Mucosa of stomach (tissue), 1 donor: ENCODE measurements around the gene ITGB2.

Experiments
- H3K27me3 ChIP-seq: one replicate; pipeline ENCODE4 v1.7.0; 2013; ENCODE audit warnings: mild to moderate bottlenecking, low read length; ENCODE audit not compliant: control insufficient read depth, insufficient read depth
- H3K36me3 ChIP-seq: one replicate; pipeline ENCODE4 v1.7.0; 2013; ENCODE audit warnings: low read length; ENCODE audit not compliant: control insufficient read depth, insufficient read depth
- H3K4me1 ChIP-seq: one replicate; pipeline ENCODE4 v1.7.0; 2013; ENCODE audit warnings: mild to moderate bottlenecking, low read length; ENCODE audit not compliant: control insufficient read depth, insufficient read depth
- H3K4me3 ChIP-seq: one replicate; pipeline ENCODE4 v1.7.0; 2013; ENCODE audit warnings: low read length
- H3K9ac ChIP-seq: one replicate; pipeline ENCODE4 v1.7.0; 2013; ENCODE audit warnings: mild to moderate bottlenecking, low read length, moderate library complexity
- H3K9me3 ChIP-seq: one replicate; pipeline ENCODE4 v1.7.0; 2013; ENCODE audit warnings: mild to moderate bottlenecking, low read length, moderate library complexity; ENCODE audit not compliant: control insufficient read depth
- donor health status: Pancreatic carcinoma.

Gene ITGB2

DNA sequence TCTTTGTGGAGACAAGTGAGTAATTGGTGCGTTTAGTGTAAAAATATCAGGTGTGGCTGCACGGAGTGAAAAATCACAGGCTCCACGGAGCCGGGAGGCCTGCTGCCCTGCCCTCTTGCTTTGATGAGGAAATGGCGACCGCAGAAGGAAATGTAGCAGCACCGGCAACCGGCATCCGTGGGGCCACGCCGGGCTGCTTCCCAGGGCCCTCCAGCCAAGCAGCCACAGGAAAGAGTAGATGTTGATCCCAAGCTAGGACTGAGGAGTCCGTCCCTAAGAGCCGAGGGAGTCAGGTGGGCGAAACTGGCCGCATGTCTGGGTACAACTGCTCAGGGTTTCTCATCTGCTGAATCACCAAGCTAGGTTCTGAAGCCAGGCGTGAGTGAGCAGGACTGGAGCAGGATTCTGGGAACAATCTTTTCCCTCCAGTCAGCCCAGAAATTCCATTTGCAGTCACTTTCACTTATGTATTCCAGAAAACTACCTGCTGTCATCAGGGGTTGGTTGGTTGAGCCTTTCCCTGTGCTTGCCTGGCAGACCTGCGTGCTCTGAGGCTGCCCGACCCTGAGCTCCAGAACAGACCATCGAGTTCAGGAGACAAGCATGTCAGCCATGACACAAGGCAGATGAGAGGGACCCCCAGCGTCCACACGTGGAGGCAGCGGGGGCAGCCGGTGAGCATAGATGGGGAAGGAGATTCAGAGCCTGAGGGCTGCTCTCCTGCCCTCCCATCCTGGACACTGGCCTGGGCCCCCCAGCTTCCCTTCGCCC, 5.8 kb upstream of the ITGB2 start:
- Histone ChIP-seq H3K9me3 (no peaks in the 10 kb centered on the region), H3K9ac (no peak overlapping the region), H3K36me3 (no peaks in the 10 kb centered on the region), H3K4me1 (peaks cover 10% of the 10 kb centered on the region), H3K27me3 (peaks cover 37% of the 10 kb centered on the region), H3K4me3 (no peak overlapping the region)

DNA sequence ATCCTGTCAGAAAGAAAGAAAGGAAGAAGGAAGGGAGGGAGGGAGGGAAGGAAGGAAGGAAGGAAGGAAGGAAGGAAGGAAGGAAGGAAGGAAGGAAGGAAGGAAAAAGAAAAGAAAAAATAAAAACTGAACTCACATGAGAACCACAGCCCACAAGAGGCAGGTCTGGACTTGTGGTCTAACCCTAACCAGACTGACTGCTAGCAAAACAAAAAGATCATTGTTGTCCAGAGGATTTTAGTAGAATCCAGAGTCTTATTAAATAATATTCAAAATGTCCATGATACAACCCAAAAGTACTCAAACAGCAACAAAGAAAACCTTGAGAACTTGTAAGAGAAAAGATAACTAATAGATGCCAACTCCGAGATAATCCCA, 4.7 kb upstream of the ITGB2 start:
- peaks cover 36% of the 10 kb centered on the region for H3K27me3 ChIP-seq
- no peak overlapping the region for H3K9ac ChIP-seq
- no peaks in the 10 kb centered on the region for H3K9me3 ChIP-seq
- H3K36me3 ChIP-seq, result no peaks in the 10 kb centered on the region
- peaks cover 5% of the 10 kb centered on the region for H3K4me1 ChIP-seq
- H3K4me3 ChIP-seq, result no peak overlapping the region

DNA sequence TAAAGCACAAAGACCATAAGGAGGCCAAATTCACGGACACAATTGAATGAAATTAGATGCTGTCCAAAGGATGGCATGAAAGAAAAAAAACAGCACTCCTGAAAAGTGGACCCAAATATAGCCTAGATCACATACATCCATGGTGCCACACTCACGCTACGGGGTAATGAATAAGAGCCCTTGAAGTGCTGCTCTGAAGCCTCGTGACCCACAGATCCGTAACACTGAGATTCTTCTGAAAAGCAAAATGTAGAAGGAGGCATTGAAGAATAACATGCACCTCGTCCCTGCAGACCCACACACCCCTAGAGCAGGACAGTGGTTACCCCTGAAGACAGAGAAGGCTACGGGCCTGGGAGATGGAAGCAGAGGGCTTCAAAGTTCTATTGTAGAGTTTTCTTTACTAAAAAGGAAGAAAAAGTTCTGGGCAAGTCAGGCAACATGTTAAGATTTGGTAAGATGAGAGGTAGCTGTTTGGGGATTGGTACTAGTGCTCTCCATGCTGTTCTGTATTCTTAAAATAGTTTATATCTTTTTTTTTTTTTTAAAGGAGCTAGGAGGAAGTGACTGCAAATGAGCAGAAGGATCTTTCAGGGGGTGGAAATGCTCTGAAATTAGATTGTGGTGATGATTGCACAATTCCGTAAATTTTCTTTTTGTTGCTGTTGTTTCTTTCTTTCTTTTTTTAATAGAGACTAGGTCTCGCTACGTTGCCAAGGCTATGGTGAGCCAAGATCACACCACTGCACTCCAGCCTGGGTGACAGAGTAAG, 4.1 kb upstream of the ITGB2 start:
- Histone ChIP-seq H3K36me3 (no peaks in the 10 kb centered on the region), H3K4me1 (peaks cover 5% of the 10 kb centered on the region), H3K27me3 (peaks cover 36% of the 10 kb centered on the region), H3K9ac (no peak overlapping the region), H3K9me3 (no peaks in the 10 kb centered on the region), H3K4me3 (no peak overlapping the region)

DNA sequence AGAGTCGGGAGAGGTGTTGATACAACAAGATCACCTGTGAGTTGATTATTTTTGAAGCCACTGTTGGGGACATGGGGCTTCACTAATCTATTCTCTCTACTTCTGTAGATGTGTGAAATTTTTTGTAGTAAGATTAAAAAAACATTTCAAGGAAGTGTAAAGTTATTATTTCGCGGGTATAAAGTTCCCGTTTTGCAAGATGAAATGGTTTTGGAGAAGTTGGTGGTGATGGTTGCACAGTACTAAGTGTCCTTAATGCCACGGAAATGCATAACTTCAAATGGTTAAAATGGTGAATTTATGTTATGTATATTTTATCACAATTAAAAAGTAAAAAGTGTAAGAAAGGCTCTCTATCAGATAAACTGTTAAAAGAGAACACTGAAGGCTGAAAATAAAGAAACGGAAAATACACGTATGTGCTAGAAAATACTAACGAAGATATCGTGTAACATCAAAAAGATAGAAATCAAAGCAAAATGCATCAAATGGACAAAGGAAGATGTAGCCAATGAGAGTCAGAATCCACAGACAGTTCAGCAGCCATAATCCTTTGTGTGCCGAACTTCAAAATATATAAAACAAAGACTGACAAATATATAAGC, 2.9 kb upstream of the ITGB2 start:
- Histone ChIP-seq H3K4me3 (no peak overlapping the region), H3K27me3 (peaks cover 40% of the 10 kb centered on the region), H3K9ac (no peak overlapping the region)

DNA sequence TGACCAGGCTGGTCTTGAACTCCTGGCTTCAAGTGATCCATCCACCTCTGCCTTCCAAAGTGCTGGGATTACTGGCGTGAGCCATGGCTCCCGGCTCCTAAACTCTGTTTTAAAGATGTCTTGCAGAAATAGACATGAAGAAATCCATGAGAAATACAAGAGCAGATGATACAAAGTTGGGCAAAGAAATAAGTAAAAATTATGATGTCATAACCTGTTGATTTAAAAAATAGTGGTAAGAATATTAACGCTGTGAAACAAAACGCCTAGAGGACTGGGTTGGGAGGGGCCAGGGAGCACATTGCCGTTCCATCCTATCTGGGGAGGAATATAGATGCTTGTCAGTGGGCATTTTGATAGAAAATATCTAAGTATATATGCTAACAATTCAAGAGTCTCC, 1.2 kb upstream of the ITGB2 start:
- H3K36me3 ChIP-seq, result no peaks in the 10 kb centered on the region
- H3K27me3 ChIP-seq, result peaks cover 41% of the 10 kb centered on the region
- no peak overlapping the region for H3K9ac ChIP-seq
- no peaks in the 10 kb centered on the region for H3K4me1 ChIP-seq
- no peaks in the 10 kb centered on the region for H3K9me3 ChIP-seq
- H3K4me3 ChIP-seq, result no peak overlapping the region

More for the DNA sequence above, 2.9 kb upstream of the ITGB2 start:
- Histone ChIP-seq H3K9me3 (no peaks in the 10 kb centered on the region), H3K4me1 (peaks cover 5% of the 10 kb centered on the region), H3K36me3 (no peaks in the 10 kb centered on the region)

DNA sequence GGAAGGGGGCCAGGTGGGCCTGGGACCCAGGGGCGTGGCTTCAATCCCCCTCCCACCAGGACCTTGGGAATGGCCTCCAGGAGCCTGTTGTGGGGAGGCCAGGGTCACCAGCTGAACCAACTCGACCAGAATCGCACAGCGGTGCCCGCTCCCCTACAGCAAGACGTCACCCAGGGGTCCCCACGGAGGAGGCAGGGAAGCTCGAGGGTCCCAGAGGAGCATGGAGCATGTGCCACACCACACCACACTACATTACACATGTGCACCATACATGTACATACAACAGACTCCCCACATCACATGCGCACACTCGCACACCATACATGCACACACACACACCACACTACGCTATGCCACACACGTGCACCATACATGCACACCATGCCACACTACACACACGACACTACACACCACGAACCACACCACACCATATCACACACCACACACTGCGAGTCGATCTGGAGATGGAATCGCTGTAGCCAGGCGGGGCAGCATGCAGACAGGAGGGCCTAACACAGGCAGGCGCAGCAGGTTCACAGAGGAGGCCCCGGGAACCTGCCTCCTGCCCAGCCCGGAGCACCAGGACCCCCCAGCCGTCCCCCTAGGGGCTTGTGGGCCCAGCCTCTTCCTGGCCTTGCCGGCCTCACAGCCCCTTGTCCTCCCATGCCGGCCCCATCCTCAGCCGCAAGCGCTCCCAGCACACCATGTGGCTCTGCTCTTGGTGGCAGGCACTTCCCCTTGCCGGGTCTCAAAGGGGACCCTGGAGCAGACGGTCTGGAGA, 596 bp downstream of the ITGB2 start:
- Histone ChIP-seq H3K4me1 (no peaks in the 10 kb centered on the region), H3K36me3 (no peaks in the 10 kb centered on the region), H3K9ac (peak overlapping the region; percentile 28), H3K4me3 (no peak overlapping the region), H3K27me3 (peaks cover 38% of the 10 kb centered on the region), H3K9me3 (no peaks in the 10 kb centered on the region)

DNA sequence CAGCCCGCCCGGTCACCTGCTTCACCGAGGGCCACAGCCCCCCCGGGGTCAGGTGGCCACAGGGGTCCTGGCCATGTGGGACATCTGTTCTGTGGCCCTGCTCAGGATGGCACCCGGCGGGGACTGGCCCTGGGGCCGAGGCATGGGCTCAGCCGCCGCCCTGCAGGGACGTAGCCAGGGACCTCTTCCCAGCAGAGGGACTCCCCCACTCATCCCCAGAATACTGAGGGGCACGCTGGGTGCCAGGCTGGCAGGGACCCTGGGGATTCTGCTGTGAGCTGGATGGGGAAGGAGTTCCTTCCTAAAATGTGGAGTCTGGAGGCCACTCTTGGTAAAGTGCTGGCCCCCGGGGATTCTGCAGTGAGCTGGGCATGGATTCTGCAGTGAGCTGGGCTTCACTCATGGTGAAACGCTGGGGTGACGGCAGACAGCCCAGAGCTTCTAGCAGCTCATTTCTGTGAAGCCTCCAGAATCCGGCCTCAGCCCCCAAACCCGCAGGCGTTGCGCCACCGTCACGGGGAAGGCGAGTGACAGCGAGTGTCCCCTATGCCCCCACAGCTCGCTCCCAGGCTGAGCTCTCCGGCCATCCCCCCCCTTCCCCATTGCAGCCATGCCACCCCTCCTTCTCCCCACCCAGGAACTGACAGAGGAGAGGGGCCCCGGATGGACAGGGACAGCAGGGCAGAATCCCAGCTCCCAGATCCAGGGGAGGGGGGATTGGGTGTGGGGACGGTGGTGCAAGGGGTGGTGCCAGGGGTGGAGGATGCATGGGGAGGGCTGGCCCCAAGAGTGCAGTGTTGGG, 1.4 kb downstream of the ITGB2 start:
- Histone ChIP-seq H3K36me3 (no peaks in the 10 kb centered on the region), H3K9me3 (no peaks in the 10 kb centered on the region), H3K4me1 (peaks cover 1% of the 10 kb centered on the region), H3K9ac (peak overlapping the region; percentile 28), H3K4me3 (no peak overlapping the region), H3K27me3 (peaks cover 34% of the 10 kb centered on the region)

DNA sequence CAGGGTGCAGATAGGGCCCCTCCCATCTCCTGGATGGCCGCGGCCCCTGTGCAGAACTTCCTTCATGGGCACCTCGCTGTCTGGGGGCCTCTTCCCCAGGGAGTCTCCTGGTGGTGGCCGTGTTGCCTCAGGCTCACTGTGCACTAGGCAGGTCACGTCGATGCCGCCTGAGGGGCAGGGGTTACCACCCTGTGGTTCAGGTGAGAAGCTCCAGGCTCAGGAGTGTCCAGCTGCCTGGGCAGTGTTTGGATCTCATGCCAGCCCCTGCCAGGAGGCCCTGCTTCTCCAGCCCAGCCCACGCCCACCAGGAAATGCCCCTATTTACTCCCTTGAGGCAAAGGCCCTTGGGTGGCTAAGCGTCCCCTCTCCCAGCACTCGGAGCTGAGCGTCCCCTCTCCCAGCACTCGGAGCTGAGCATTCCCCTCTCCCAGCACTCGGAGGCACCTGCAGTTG, 2.1 kb downstream of the ITGB2 start:
- Histone ChIP-seq H3K9me3 (no peaks in the 10 kb centered on the region), H3K36me3 (no peaks in the 10 kb centered on the region), H3K27me3 (peaks cover 34% of the 10 kb centered on the region), H3K4me3 (no peak overlapping the region), H3K9ac (no peak overlapping the region), H3K4me1 (peaks cover 5% of the 10 kb centered on the region)

DNA sequence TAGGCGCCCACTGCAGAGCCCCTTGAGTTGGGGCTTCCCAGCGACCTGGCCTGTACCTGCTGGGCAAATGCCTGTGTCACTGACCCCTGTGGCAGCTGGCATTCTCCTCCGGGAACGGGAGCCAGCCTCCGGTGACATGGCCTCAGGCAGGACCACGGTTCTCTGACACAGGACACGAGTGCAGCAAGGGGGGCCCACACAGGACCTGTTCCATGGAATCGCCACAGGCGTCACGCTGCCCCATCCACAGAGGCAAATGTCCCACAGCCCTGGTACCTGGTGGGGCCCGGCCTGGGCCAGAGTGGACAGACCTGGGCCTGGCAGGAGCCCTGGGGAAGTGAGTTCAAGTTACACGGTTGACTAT, 2.6 kb downstream of the ITGB2 start:
- Histone ChIP-seq H3K36me3 (no peaks in the 10 kb centered on the region), H3K9me3 (no peaks in the 10 kb centered on the region), H3K27me3 (peaks cover 34% of the 10 kb centered on the region), H3K4me3 (no peak overlapping the region), H3K9ac (no peak overlapping the region), H3K4me1 (peaks cover 10% of the 10 kb centered on the region)

DNA sequence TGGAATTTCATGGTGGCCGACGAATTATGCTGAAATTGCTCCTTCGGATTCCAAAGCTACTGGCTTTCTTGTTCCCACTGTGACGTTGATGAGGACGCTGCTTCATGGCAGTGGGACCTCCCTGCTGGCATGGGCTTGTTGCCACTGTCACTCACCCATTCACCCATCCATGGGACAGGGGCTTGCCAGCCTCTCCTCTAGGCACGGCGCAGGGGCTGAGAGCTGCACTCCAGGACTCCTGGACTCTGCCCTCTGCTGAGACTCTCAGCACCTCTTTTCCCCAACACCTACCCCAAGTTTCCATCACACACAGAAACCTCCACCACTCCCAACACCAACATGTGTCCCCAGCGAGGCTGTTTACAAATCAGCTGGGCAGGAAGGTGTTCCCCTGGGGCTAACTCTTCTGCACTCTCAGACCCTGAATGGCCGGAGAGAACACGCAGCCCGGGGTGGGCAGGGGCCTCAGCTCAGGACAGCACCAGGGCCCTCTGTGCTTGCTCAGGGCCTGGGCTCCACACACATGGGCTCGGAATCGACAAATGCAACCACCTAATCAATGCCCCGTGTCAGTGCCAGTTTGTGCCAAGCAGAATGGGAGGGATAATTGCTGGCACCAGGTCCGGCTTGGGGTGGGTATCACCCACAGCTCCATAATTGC, 3.1 kb downstream of the ITGB2 start:
- Histone ChIP-seq H3K4me3 (no peak overlapping the region), H3K4me1 (peaks cover 11% of the 10 kb centered on the region), H3K27me3 (peaks cover 34% of the 10 kb centered on the region)

DNA sequence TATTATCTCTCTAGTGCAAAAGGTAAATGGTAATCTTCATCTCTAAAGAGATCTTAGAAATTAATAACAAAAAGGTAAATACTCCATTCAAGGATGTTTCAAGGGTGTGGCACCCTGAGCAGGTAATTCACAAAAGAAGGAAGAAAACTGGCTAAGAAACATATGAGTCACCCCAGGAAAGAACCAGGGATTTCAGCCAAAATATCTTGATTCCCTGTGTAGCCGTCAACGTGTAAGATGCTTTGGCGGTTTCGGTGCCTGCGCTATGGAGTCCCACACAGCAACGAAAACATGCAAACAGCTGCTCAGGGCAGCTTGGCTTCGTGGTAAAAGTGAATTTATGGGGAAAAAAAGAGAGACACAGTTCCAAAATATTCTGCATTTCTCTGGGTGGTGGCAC, 3.7 kb downstream of the ITGB2 start:
- Histone ChIP-seq H3K36me3 (no peaks in the 10 kb centered on the region), H3K27me3 (peaks cover 34% of the 10 kb centered on the region), H3K9ac (no peak overlapping the region), H3K9me3 (no peaks in the 10 kb centered on the region), H3K4me1 (peaks cover 17% of the 10 kb centered on the region), H3K4me3 (no peak overlapping the region)

More for the DNA sequence above, 3.1 kb downstream of the ITGB2 start:
- no peak overlapping the region for H3K9ac ChIP-seq
- no peaks in the 10 kb centered on the region for H3K36me3 ChIP-seq
- no peaks in the 10 kb centered on the region for H3K9me3 ChIP-seq
